NCI-H2029 treated with DMSO at 0.1 percent for 48 hours (cell line): ENCODE data around the gene UNC13B.
"Not testable (repeated sequence)": the region's sequence is repeated elsewhere in the genome, so short reads cannot be mapped to it uniquely, and the experiment has no call there.

Experiments used
- DNase-seq: peaks from one replicate; lab custom pipeline; 2025; lab: John Stamatoyannopoulos, UW

UNC13B gene

DNA sequence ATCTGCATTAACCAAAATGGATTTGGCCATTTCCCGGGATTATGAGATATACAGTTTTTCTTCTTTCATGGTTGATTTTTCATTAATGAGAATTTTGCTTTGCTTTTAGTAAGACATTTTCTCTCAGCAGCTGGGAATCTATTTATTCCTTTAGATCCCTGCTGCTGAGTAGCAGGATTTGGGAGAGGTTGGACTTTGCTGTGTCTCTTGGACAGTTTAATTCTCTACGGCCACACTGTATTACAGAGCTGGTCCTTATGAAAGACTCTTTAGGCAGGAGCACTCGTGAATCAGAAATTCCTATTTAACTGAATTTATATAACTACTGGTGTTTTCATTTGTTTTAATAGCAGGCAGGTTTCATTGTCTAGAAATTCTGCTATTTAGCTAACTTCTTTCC is 1.6 kb downstream of the UNC13B start:
- no peak for DNase-seq

DNA sequence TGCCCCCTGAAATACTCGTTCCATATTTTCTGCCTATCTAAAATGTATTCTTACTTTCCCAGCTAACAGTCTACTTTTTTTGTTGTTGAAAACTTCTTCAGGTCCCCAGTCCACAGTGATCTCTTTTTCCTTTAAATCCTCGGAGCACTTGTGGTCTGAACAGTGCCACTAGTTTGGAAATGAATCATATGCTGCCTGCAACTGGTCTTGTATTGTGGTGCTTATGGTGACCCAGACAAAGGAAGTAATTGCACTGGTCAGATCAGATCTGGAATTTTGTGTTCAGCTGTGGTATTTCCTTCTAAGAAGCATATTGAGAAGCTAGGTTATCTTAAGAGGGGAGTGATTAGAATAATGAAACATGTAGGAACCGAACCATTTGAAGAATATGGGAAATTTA is 2.9 kb downstream of the UNC13B start:
- peak; percentile 13 for DNase-seq

DNA sequence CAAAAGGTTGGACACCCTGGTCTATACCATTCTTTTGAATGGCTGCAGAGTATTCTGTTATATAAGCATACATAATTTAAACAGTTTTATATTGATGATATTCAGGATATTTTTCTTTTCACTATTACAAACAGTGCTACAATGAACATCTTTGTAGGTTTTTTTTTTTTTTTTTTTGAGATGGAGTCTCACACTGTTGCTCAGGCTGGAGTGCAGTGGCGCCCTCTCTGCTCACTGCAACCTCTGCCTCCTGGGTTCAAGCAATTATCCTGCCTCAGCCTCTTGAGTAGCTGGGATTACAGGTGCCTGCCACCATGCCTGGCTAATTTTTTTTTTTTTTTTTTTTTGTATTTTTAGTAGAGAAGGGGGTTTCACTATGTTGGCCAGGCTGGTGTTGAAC is 5.6 kb downstream of the UNC13B start:
- not testable (repeated sequence) for DNase-seq

DNA sequence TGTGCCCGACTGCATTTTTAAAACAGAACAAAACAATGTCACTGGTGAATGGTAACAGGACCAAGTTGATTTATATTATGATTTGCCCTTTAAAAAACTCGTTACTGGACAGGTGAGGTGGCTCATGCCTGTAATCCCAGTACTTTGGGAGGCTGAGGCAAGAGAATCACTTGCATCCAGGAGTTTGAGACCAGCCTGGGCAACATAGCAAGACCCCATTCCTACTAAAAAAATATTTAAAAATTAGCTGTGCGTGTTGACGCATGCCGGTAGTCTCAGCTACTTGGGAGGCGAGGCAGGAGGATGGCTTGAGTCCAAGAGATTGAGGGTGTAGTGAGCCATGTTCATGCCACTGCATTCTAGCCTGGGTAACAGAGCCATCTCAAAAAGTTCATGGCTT is 7.2 kb downstream of the UNC13B start:
- DNase-seq, result no peak

DNA sequence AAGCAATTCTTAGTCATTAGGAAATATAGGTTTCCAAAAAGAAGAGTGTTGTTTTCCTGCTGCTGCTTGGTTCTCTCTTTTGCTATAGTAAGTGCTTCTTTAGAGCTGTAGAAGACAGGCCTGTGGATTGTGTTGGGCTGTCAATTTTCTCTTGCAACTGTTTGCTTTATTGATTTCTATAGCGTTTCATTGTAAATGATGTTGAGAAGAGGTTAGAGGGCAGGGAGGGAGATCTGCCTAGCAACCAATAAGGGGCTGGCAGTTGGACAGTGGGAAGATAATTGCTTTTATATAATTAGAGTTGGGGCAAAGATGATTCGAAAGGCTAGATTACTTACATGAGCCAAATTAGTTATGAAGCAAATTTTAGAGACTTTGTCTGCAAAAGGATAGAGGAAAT is 11.1 kb downstream of the UNC13B start:
- no peak for DNase-seq

DNA sequence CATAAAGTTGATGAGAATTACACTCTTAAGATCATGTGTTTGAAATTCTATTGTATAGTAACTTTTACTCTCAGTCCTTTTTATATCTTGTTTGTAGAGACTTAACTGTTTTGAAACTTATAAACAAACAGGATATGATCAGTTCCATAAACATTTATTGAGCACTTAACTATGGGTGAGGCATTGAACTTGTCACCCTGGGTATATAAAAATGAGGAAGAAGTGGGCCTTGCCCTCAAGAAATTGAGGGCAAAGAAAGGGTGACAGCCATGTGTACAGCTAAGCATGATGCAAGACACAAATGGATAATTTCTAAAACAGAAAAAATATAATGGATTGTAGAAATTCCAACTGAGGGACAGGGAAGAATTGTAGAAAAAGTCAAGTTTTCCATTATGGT is 15.7 kb downstream of the UNC13B start:
- no peak for DNase-seq

DNA sequence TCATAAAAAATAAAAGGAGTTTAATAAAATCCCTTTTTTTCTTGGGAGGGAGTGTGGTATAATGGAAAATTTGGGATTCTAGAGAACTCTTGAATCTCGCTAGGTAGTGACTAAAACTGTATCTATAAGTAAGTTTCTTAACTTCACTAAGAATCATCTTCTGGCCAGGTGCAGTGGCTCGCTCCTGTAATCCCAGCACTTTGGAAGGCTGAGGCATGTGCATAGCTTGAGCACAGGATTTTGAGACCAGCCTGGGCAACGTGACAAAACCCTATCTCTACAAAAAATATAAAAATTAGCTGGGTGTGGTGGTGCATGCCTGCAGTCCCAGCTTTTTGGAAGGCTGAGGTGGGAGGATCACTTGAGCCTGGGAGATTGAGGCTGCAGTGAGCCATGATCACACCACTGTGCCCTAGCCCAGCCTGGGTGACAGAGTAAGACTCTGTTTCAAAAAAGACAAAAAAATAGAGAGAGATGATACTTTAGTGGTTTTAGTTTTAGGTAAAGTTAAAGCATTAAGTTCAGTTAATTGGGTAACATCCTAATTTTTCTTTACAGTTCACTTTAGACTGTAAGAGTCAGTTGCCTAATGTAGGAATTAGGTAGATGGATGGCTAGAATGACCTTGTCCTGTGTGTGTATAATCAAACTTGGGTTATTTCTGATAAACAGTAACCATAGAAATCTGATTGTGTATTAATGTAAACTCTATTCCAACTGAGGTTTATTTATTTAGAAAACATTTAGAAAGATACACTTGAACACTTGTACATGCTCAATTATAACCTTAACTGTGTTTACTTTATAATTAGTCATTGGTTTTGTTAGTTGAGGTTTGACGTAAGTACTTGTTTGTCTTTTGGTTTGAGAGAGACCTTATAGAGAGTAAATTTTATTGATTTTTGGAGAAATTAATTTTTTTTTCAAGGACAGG is 17.8 kb downstream of the UNC13B start:
- DNase-seq, result peak; percentile 70

DNA sequence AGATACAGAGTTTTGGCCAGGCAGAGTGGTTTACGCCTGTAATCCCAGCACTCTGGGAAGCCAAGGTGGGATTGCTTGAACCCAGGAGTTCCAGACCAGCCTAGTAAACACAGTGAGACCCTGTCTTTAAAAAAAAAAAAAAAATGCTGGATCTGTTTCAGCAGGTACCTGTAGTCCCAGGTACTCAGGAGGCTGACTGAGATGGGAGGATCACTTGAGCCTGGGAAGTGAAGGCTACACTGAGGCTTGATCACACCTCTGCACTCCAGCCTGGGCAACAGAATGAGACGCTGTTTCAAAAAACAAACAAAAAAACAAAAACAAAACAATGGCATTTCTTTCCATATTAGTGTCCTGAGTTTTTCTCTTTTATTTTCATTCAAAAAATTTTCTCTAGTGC is 19.0 kb downstream of the UNC13B start:
- DNase-seq, result peak; percentile 32

DNA sequence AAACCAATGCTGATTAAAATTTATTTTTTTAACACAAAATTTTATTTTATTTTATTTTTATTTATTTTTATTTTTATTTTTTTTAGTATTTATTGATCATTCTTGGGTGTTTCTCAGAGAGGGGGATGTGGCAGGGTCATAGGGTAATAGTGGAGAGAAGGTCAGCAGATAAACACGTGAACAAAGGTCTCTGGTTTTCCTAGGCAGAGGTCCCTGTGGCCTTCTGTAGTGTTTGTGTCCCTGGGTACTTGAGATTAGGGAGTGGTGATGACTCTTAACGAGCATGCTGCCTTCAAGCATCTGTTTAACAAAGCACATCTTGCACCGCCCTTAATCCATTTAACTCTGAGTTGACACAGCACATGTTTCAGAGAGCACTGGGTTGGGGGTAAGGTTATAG is 20.6 kb downstream of the UNC13B start:
- not testable (repeated sequence) for DNase-seq

DNA sequence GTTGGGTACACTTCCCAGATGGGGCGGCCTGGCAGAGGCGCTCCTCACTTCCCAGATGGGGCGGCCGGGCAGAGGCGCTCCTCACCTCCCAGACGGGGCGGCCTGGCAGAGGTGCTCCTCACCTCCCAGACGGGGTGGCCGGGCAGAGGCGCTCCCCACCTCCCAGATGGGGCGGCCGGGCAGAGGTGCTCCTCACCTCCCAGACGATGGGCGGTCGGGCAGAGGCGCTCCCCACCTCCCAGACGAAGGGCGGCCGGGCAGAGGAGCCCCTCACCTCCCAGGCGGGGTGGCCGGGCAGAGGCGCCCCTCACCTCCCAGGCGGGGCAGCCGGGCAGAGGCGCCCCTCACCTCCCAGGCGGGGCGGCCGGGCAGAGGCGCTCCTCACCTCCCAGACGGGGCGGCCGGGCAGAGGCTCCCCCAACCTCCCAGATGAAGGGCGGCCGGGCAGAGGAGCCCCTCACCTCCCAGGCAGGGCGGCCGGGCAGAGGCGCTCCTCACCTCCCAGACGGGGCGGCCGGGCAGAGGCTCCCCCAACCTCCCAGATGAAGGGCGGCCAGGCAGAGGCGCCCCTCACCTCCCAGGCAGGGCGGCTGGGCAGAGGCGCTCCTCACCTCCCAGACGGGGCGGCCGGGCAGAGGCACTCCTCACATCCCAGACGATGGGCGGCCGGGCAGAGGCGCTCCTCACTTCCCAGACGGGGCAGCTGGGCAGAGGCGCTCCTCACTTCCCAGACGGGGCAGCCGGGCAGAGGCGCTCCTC is 21.4 kb downstream of the UNC13B start:
- not testable (repeated sequence) for DNase-seq

DNA sequence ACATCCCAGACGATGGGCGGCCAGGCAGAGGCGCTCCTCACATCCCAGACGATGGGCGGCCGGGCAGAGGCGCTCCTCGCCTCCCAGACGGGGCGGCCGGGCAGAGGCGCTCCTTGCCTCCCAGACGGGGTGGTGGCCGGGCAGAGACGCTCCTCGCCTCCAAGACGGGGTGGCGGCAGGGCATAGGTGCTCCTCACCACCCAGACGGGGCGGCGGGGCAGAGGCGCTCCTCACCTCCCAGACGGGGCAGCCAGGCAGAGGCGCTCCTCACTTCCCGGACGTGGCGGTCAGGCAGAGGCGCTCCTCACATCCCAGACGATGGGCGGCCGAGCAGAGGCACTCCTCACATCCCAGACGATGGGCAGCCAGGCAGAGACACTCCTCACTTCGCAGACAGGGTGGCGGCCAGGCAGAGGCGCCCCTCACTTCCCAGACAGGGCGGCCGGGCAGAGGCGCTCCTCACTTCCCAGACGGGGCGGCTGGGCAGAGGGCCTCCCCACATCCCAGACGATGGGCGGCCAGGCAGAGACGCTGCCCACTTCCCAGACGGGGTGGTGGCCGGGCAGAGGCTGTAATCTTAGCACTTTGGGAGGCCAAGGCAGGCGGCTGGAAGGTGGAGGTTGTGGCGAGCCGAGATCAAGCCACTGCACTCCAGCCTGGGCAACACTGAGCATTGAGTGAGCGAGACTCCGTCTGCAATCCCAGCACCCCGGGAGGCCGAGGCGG is 22.1 kb downstream of the UNC13B start:
- not testable (repeated sequence) for DNase-seq

DNA sequence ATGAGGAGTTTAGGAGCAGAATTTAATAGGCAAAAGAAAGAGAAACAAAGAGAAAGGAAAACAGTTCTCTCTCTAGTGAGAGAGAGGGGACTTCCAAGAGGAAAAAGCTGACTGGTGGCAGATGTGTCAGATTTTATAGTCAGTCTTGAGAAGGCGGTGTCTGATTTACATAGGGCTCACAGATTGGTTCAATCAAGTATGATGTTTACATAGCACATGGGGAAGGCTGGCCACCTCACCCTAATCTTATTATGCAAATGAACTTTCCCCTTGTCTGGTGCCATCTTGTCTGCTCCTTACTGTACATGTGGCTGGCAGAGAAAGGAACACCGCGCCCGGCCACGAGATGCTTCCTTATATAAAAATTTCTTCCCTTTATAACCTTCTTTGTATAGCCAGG is 24.7 kb downstream of the UNC13B start:
- no peak for DNase-seq

DNA sequence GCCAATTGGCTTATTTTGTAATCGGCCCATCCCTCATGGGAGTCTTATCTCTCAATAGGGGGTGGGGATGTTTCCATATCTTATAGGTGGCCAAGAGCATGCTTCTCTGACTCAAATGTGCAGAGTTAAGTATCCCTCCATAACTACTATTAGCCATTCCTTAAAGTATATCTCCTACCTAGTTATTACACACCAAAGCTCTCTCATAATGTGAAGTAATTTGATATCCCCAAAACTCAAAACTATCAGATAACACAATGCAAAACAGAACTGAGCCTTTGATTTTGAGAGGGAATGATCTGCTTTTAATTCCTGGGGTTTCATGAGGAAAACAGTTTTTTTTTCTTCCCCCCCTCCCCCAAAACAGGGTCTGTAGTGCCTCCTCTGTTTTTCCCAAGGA is 28.4 kb downstream of the UNC13B start:
- DNase-seq, result no peak

DNA sequence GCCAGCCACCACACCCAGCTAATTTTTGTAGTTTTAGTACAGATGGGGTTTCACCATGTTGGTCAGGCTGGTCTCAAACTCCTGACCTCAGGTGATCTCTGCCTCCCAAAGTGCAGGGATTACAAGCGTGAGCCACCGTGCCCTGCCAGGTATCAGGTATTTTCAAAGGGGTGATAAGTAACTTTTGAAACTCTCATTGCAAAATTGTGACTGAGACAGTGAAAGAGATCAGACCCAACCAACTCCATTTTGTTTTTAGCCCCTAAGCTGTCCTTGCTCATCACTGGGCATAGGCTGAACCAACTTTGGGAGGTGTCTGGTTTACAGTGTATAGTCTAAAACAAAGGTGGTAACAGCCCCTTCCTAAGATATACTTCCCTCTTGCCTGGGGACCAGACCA is 29.3 kb downstream of the UNC13B start:
- DNase-seq, result no peak

DNA sequence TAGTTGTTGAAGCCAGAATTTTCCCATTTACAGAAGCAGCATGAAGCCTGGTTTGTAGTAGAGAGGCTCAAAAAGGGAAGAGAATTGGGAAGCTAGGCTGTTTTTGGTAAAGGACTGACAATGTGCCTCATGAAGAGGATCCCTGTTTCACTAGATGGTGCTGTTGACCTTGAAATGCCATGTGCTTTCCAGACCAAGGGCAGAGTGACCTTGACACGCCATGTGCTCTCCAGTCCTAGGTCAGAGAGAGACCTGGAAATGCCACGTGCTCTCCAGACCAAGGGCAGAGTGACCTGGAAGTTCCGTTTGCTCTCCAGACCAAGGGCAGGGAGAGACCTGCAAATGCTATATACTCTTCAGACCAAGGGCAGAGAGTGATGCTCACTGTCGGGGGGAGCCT is 32.0 kb downstream of the UNC13B start:
- DNase-seq, result no peak

DNA sequence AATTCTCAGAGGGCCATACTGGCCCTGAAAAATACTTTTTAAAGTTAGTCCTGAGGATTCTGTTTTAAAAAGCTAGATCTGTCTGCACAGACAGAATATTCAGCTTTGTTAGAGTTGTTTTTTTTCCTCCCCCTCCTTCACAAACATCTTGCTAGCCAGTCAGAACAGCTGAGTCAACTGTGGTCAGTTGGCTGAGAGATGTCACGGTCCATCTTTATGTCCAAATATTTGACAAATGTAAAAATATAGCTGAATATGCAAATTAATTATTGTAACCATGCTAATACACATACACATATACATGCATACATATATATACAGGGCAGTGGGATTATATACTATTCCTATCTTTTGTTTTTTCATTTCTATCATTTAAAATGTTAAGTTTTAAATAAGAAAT is 33.9 kb downstream of the UNC13B start:
- no peak for DNase-seq

DNA sequence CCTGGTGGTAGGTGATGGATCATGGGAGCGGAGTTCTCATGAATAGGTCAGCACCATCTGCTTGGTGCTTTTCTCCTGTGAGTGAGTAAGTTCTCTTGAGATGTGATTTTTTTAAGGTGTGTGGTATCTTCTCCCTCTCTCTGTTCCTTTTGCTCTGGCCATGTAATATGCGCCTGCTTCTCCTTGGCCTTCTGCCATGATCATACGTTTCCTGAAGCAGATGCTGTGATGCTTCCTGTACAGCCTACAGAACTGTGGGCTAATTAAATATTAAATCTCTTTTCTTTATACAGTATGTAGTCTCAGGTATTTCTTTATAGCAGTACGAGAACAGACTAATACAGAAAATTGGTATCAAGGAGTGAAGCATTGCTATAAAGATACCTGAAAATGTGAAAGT is 36.4 kb downstream of the UNC13B start:
- no peak for DNase-seq

DNA sequence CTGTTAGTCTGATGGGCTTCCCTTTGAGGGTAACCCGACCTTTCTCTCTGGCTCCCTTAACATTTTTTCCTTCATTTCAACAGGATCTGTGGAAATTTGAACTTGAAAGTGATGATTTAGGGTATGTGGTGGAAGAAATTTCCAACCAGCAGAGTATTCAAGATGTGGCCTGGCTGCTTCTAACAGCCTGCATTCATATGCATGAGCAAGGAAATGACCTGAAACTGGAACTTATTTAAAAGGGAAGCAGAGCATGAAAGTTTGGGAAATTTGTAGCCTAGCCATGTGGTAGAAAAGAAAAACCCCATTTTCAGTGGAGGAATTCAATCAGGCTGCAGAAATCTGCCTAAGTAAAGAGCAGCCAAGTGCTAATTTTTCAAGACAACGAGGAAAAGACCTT is 41.7 kb downstream of the UNC13B start:
- DNase-seq, result no peak

DNA sequence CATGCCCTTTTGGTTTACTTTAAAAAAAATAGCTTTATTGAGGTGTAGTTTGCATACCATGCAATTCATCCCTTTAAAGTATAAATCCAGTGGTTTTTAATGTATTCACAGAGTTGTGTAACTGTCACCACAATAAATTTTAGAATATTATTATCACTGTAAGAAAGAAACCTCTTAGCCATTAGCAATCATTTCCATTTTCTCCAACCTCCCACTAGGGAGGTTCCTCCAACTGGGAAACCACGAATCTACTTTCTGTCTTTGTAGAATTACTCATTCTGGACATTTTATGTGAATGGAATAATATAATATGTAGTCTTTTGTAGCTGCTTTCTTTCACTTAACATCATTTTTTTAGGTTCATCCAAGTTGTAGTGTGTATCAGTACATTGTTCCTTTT is 43.5 kb downstream of the UNC13B start:
- no peak for DNase-seq

DNA sequence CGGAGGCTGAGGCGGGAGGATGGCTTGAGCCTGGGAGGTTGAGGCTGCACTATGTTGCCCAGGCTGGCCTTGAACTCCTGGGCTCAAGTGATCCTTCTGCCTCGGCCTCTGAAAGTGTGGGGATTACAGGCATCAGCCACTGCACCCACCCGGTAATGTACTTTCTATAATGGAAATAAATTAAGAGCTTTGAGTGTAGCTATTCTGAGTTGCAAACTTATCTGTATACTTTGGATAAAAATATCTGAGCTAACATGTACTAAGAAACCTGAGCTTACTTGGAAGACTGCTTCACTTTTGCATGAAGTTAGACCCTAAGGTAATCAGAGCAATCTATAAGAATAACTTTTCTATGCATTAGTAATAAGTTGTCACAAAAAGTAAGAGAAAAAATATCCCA is 50.0 kb downstream of the UNC13B start:
- no peak for DNase-seq

DNA sequence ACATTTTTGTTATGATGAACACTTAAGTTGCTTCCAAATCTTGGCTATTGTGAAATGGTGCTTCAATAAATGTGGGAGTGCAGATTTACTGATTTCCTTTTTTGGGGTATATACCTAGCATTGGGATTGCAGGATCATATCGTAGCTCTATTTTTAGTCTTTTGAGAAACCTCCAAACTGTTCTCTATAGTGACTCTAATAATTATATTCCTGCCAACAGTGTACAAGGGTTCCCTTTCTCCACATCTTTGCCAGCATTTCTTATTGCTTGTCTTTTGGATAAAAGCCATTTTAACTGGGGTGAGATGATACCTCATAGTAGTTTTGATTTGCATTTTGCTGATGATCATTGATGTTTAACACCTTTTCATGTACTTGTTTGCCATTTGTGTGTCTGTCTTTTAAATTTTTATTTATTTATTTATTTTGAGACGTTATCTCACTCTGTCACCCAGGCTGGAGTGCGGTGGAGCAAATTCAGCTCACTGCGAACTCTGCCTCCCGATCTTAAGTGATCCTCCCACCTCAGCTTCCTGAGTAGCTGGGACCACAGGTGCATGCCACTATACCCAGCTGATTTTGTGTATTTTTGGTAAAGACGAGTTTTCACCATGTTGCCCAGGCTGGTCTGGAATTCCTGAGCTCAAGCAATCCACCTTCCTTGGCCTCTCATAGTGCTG is 59.0 kb downstream of the UNC13B start:
- DNase-seq, result no peak

DNA sequence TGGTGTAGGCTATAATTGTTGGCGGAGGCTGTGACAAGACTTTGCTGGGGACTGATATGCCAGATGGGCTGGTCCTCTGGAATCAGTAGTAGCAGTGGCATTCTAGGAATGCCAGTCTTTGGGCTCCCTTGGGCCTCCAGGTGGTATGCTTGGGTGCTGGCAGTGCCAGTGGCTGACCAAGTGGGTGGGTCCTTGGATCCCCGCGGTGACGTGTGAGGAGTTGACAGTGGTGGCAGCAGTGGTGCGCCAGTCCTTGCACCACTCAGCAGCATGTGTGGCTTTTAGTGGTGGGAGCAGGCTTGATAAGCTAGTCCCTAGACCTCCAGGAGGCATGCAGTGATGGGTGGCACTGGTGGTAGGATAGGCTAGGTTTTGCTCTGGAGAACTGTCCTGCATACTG is 63.9 kb downstream of the UNC13B start:
- no peak for DNase-seq
